Activated CD8-positive, alpha-beta T cell treated with anti-CD3 and anti-CD28 coated beads for 36 hours (primary cell): ENCODE results near the gene MIGA1. TPM values are rescaled to one million over a fixed set of nuclear protein-coding genes. Genes with fewer than 3 reads are reported as not detected.

ENCODE experiments used
- ATAC-seq: fragments of 200-7000 bp; cut with Tn5 transposase; one replicate; pipeline ENCODE4 v1.10.0; 2021; ENCODE audit warnings: mild to moderate bottlenecking, moderate library complexity
- CTCF ChIA-PET: fragments of 350-600 bp; sonication (Branson Sonifier 250); formaldehyde crosslinking; loops from one replicate; lab custom pipeline; 2021; ENCODE audit warnings: antibody characterized with exemption; lab: Charles Lee
- POLR2A ChIA-PET: fragments of 350-600 bp; sonication (Branson Sonifier 250); formaldehyde crosslinking; loops from one replicate; lab custom pipeline; 2021; ENCODE audit warnings: antibody characterized with exemption; lab: Charles Lee
- DNase-seq: peaks from one replicate; pipeline ENCODE4 v3.0.0-alpha.2; 2020
- H3K27ac Mint-ChIP-seq: one replicate; pipeline ENCODE4 v1.8.0; 2021; ENCODE audit warnings: mild to moderate bottlenecking, mixed read lengths
- H3K27me3 Mint-ChIP-seq: one replicate; pipeline ENCODE4 v1.8.0; 2021; ENCODE audit warnings: mixed read lengths
- H3K36me3 Mint-ChIP-seq: one replicate; pipeline ENCODE4 v1.8.0; 2021; ENCODE audit warnings: low read depth, mixed read lengths
- H3K4me1 Mint-ChIP-seq: one replicate; pipeline ENCODE4 v1.8.0; 2021; ENCODE audit warnings: low read depth, mixed read lengths
- H3K4me3 Mint-ChIP-seq: one replicate; pipeline ENCODE4 v1.8.0; 2021; ENCODE audit warnings: mild to moderate bottlenecking, moderate library complexity, mixed read lengths
- H3K9me3 Mint-ChIP-seq: one replicate; pipeline ENCODE4 v1.8.0; 2021; ENCODE audit warnings: mixed read lengths
- CTCF ChIP-seq: fragments of 200-600 bp; IDR thresholded peaks from one replicate; pipeline ENCODE4 v1.8.0; 2022; ENCODE audit warnings: antibody characterized with exemption, mild to moderate bottlenecking
- intact Hi-C: fragments of 100-400 bp; cut with micrococcal nuclease; formaldehyde crosslinking; loops from one replicate; pipeline ENCODE4 v1.10.0; 2022
- total RNA-seq, 2 experiments: library from RNA; stranded (reverse); gene quantifications; one replicate each; pipeline ENCODE4 v1.2.3, GENCODE V29; 2021

Gene MIGA1
- total RNA-seq, 2 experiments from 2014 or later = 8.5 to 9.7 TPM

- CTCF ChIA-PET = interaction anchor here (0.9 to 1.6 kb wide), 3 partner anchors 10 to 297 kb away, joined by 3 to 4 read pairs (median 3); no protein-coding TSS in a partner anchor
- no peaks in the 10 kb centered on the region for H3K4me1 Mint-ChIP-seq
- intact Hi-C loops = no loop called here
- H3K36me3 Mint-ChIP-seq = peaks cover 30% of the 10 kb centered on the region
- ATAC-seq (no peak), DNase-seq (no peak)
- no peak overlapping the region for H3K4me3 Mint-ChIP-seq
- TF ChIP-seq CTCF = no peak
- no peaks in the 10 kb centered on the region for H3K9me3 Mint-ChIP-seq
- no peak overlapping the region for H3K27ac Mint-ChIP-seq
- POLR2A ChIA-PET = interaction anchor here (0.7 to 1.1 kb wide), 2 partner anchors 15 to 18 kb away, joined by 3 read pairs; no protein-coding TSS in a partner anchor
- H3K27me3 Mint-ChIP-seq = no peaks in the 10 kb centered on the region
These were observed 38.1 kb downstream of the MIGA1 start for GRCh38 chr1:77817368-77818209.

GRCh38 chr1:77820121-77820520 is 40.7 kb downstream of the MIGA1 start:
- POLR2A ChIA-PET = no interaction called here
- Mint-ChIP-seq H3K9me3 (no peaks in the 10 kb centered on the region), H3K36me3 (peaks cover 22% of the 10 kb centered on the region)

GRCh38 chr1:77824079-77824478 is 44.6 kb downstream of the MIGA1 start:
- Mint-ChIP-seq H3K27ac (no peak overlapping the region), H3K4me1 (peaks cover 5% of the 10 kb centered on the region), H3K36me3 (peaks cover 8% of the 10 kb centered on the region), H3K4me3 (no peak overlapping the region), H3K27me3 (no peaks in the 10 kb centered on the region), H3K9me3 (no peaks in the 10 kb centered on the region)
- DNase-seq (no peak), ATAC-seq (no peak)
- no peak for TF ChIP-seq CTCF
- ChIA-PET CTCF (interaction anchor here (1.0 kb wide), 1 partner anchor 9 kb away, joined by 3 read pairs; no protein-coding TSS in a partner anchor), POLR2A (no interaction called here)
- intact Hi-C loops = no loop called here

More at GRCh38 chr1:77820121-77820520, 40.7 kb downstream of the MIGA1 start:
- ATAC-seq = no peak
- TF ChIP-seq CTCF = no peak
- Mint-ChIP-seq H3K4me1 (no peaks in the 10 kb centered on the region), H3K27me3 (no peaks in the 10 kb centered on the region), H3K27ac (no peak overlapping the region), H3K4me3 (no peak overlapping the region)
- intact Hi-C loops = no loop called here
- DNase-seq = no peak
- CTCF ChIA-PET = interaction anchor here (1.5 kb wide), 1 partner anchor 13 kb away, joined by 4 read pairs; no protein-coding TSS in a partner anchor

DNA sequence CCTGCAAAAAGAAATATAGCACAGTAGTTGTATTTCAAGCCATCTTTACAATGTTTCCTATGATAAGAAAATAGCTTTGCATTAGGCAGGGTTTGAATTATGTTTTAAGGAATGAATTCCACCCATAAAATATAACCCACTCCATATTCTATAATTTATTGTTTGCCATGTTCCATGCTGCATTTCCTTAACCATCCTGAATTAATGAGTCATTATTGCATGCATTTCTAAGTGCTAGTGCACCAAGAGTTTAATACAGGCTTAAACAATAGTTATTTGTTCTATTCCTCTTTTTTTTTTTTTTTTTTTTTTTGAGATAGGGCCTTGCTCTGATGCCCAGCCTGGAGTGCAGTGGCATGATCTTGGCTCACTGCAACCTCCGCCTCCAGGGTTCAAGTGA is 45.2 kb downstream of the MIGA1 start:
- POLR2A ChIA-PET = no interaction called here
- CTCF ChIA-PET = interaction anchor here (0.7 to 1.0 kb wide), 2 partner anchors 8 to 26 kb away, joined by 3 read pairs; no protein-coding TSS in a partner anchor
- H3K27me3 Mint-ChIP-seq = no peaks in the 10 kb centered on the region
- H3K9me3 Mint-ChIP-seq = no peaks in the 10 kb centered on the region
- intact Hi-C loops = no loop called here
- no peak for TF ChIP-seq CTCF
- DNase-seq (no peak), ATAC-seq (no peak)
- H3K36me3 Mint-ChIP-seq = peaks cover 8% of the 10 kb centered on the region
- H3K4me3 Mint-ChIP-seq = no peak overlapping the region
- peaks cover 5% of the 10 kb centered on the region for H3K4me1 Mint-ChIP-seq
- no peak overlapping the region for H3K27ac Mint-ChIP-seq
